ENCODE results near the gene ORMDL3.

The ORMDL3 gene

DNA sequence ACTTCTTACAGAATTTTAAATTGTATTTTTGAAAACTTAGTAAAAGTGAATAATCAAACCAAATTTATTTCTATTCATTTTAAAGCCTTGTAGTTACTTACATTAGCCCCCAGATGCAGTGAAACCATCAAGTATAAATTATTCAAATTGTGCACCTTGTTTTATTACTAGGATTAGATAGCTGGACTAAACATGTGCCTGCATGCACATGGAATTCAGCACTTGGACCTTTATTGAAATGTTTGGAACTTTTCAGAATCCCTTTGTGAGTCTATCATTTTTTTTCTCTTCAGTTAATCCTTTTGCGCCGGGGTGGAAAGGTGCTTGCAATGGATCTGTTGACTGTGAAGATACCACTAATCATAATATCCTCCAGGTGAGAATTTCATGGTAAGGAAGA is 54.6 kb downstream of the ORMDL3 start:
- DNase-seq, result no peak

DNA sequence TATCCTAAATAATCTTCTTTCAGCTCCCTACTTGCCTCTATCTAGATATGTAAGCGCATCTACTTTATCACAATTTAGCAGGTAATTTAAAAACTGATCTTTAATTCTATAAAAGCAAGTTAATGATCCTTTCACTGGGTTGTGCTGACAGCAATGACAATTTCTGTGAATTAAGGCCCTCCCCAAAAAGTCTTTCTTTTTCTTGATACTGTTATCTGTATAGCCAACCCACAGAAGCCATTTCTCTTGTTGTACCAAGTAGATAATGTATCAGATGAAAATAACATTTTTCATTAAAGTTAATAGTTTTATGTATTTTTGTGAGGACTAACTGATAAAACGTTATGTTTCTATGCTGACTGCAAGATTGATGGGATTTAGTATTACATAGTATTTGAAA is 55.6 kb downstream of the ORMDL3 start:
- no peak for DNase-seq
